GM18517 (cell line): ENCODE data around the gene SLC8A3.
A peak's percentile ranks its signal among the peaks of the same experiment; 100 is the strongest.

ENCODE experiments used
- ATAC-seq: cut with Tn5 transposase; IDR thresholded peaks from one replicate; pipeline ENCODE4 v1.9.1; 2021; ENCODE audit warnings: mild to moderate bottlenecking, moderate library complexity; ENCODE audit not compliant: unreplicated experiment

The SLC8A3 gene

DNA sequence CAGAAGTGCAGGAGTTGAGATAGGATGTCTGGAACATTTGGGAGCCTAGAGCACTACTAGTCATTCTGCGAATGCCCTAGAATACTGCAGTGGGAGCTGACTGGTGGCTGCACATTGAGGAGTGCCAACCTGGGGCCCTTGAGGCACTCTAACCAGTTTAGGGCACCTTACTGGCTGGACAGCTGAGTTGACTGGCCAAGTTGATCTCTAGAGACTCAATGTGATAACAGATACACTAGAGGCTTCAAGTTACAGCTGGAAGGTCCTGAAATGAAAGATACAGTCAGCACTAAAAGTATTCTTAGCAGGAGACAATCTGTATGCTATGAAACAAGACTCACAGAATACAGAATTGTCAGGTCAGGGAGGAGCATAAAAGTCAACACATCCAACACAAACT is 8.0 kb downstream of the SLC8A3 start:
- no peak for ATAC-seq

DNA sequence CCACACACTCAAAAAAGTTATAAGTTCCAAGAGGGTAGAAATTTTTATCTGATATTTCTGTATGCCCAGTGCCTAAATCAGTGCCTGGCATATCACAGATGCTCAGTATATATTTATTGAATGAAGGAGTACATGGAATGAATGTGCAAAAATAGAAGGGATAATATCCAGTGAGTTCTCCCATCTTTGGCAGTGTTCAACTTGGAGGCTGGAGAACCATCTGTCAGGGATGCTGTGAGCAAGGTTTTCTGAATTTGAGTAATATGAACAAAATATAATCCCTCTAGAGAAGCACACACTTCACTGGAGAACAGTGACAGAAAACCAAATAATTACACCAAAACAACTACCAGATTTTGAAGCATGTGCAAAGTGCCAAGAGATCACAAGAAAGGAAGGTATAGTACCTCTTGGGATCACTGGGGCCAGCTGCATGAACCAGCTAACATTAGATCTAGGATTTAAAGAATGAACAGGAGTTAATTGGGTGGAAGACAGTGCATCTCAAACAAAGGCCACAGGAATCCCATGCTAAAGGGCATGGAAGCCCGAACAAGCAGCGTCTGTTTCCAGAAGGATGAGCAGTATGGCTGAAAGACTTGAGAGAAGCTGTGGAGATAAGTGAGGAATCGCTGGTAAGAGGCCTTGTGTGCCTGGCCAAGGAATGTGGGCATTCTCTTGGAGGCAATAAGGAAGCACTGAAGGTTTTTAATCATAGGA is 11.5 kb downstream of the SLC8A3 start:
- ATAC-seq, result no peak

DNA sequence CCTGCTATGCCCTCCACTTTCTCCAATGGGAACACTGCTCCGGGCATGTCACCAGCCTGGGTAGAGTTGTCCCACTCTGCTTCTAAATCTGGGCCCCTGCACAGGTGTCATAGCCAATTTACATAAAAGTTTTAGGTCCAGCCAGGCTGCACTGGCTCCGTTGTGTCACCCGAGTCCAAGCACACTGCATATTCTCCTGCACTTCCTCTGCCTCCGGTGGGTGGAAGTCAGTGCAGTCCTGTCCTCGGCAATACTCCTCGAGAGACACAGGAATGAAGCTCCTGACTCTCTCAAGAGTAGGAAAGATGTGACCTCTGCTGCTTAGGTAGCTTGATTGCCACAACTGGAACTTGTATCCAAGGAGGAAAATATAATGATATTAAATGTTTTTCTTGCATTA is 15.2 kb downstream of the SLC8A3 start:
- no peak for ATAC-seq

DNA sequence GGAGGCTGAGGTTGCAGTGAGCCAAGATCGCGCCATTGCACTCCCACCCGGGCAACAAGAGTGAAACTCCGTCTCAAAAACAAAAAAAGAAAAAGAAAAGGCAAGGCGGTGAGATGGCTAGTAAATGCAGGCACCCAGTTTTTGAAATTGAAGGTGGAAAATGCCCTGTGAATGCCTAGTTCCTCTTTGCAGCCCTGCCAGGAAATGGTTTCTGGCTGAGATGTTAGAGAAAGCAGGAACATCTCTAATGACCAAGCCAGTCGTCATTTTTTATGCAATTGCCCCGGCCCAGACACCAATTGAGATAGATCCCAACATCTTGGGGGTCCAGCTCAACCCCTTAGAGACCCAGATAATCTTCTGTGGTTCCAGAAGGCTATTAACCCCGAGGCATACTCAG is 17.0 kb downstream of the SLC8A3 start:
- ATAC-seq, result no peak

DNA sequence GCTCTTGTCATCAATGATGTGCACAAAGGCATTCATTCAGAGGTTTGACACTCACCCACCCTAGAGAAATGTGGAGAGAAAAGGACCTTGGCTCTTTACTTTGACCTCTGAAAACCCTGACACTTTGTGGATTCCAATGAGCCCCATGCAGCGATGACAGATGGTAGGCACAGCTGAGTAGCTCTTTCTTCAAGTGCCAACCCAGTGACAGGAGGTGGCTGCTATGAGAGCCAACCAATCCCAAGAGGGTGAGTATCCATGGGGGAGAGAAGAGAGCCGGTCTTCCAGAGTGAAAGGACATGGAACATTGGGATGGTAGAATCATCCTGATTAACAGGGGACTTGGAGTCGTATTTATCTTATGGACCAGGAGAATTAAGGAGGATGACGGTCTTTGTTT is 17.8 kb downstream of the SLC8A3 start:
- no peak for ATAC-seq

DNA sequence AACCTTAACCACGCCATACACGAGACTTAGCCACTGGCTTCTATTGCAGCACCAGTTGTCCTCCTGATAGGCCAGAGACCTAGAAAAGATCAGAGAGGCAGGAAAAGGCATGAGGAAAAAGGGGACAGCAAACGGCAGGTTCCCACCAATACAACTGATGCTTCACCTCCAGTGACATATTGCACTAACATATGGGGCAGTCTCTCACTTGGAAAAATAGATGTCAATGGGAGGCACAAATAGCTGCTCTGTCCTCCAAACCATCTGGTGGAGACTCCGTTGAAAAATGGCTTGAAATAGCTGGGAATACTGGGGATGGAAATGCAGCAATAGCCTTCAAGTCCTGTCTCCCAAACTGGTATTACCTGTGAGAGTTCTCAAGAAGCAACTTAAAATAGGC is 20.3 kb downstream of the SLC8A3 start:
- ATAC-seq, result no peak

DNA sequence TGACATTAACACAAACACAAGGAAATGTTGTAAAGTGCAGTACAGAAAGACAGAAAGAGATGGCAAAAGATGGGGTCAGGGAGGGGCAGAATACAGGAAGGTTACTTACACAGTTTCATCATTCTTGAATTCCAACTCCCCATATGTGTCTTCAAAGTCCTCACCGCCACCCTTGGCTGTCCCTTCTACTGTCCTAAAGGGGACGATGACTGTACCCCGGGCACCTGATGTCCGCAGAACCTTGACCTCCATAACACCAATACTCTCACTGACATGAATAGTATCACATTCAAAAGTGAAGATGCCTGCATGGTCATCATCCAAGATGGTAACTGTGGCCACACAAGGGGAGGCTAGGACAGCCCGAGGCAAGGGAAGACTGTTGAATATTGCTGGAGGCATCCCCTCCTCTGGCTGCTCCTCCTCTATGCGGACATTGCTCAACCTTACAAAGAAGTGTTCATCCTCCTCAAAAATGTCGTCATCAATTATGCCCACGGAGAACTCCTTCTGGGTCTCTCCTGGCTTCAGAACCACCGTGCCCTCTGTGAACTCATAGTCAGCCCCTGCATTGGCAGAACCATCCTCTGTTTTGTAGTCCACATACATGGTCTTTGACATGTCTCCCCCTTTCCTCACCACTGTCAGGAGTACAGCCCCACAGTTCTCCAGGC is 22.1 kb downstream of the SLC8A3 start:
- no peak for ATAC-seq

DNA sequence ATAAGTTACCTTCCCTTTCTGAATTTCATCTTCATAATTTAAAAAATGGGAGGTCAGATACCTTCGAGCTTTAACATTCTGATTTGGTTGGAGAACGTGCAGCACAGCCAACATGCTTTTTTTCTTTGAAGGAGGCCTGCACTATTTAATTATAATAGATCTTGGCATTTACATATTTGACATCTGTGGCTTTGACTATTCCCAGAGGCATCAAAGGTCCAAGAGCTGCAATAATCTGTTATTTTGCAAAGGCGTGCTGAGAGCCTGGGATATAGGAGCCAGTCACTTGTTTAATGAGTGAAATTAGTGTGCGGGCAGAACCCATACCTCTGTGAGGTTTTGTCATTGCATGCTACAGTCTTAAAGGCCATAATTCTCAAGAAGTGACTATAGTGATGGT is 26.4 kb downstream of the SLC8A3 start:
- no peak for ATAC-seq

DNA sequence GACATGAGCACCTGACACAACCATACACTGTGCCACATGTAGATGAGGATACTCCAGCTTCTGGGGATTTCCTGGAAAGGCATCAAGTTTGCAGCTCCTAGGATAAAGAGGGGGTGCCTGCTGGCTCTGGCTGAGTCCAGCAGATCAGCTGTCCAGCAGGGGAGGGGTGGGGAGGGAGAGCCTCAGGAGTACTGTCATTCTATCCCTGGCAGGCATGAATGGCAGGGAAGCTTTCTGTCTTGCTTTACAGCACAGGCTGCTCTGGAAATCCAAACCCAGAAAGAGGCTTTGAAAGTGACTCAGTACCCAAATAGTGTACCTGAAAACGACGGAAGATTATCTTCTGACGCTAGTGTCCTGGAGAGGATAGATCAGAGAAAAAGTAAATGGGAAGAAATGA is 32.2 kb downstream of the SLC8A3 start:
- ATAC-seq, result no peak

DNA sequence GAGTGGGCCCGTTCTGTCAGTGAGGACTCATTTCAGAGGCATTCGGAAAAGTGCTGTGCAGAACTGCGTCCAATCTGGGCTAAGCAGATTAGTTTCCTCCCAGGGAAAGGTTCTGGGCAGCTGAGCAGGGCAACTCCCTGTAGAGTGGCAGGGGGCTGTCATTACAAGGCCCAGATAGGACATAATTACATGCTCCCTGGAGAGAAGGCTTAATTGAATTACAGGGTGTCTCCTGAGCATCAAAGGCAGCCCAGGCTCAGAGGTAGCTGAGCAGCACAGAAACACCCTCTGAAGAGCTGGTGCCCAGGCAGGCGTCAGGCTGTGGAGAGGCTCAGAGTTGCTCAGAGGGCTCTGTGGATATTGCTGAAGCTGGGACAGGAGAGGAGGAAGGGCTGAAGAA is 36.0 kb downstream of the SLC8A3 start:
- ATAC-seq, result no peak

DNA sequence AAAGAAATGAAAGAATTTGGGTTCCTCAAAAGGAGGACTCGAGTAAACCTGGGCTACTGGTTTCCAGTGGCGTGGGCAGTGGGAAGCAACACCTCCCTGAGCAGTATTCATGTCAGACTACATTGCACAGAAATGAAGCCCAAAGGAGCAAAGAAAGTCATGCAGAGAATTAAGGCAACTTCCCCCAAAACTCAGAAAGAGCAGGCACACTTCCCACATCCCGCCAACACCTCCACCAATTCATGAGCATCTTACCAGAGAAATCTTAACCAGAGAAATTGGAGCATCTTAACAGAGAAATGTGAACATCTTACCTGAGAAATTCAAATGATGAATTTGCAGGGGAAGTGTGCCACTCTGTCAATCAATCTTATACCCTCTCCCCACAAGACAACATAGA is 36.7 kb downstream of the SLC8A3 start:
- ATAC-seq, result no peak

DNA sequence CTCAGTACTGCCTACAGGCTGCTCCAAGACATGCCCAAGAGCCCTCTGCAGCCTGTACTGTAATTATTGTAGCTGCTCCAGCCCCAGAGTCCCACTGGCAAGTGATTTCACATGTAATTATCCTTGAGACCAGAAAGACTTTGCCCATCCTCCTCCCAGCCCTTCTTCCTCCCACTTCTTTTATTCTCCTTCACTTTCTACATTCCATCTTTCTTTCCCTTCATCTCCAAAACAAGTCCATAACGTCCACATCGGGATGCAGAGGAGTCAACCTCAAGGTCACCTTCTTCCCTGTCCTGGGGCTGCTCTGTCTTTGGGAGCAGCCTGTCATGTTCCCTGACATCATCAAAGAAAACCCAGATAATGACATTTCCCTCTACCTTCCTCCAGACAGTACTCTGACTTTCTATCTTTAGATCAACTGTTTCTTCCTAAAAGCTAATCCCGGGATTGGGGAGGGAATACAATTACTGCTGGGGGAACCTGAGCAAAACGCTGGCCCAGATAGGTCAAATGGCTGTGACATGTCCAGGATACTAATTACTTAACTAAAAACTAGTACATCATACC is 39.1 kb downstream of the SLC8A3 start:
- ATAC-seq, result no peak

DNA sequence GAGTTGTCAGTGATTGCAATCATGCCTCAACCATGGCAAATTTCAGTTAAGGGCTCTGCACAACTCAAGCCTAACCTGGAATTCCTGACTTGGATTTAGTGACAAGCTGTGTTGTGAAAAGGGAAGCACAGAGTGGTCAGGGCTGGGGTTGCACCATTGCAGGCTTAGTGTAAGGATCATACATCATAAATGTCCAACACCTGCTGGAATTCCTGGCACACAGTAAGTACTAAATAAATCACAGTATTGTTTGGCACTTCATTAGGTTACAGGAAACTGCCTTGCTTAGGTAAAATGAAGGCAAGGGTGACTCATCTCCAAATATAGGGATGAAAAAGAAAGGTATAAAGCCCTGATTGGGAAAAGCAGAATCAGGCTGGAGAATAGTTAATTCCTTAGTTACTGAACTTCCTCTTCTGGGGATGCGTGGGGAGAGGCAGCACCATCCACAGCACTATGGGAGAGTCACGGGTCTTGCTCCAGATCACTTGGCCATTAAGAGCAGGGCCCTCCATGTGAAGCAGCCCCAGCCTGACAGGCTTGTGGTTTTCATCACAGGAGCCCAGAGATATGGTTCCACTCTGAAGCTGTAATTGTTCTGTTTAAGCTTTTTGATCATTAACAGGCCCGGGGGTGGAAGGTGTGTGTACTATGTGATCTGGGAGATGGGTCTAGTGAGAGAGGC is 39.7 kb downstream of the SLC8A3 start:
- no peak for ATAC-seq

DNA sequence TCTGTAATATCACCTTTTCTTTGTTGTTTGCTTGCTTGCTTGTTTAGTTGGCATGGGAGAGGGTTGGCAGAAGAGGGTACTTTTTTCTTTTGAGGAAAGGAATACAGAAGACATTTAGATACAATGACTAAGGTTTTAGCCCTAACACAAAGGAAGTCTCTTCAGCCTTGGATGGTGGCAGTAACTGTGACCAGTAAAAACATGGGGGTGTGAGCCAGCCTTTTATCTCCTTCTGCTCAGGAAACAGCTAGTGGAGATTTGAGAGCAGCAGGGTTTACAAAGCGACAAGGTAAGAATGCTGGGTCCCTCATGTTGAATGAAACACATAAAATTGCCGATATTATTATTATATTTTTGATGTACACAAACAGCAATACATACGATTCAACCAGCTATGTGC is 40.4 kb downstream of the SLC8A3 start:
- no peak for ATAC-seq

DNA sequence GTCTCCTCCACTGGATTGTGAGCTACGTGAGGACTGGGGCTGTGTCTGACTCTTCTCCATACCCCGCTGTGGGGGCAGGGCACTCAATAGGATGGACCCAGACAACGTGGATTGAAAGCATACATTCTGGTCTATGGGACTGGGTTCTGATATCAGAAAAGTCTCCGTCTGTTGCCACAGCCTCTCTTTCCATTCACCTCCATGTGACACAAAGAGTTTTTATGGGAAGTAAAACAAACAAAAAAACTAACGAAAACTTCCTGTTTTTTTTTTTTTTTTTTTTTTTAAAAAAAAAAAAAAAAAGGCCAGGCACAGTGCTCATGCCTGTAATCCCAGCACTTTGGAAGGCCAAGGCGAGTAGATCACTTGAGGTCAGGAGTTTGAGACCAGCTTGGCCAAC is 44.7 kb downstream of the SLC8A3 start:
- ATAC-seq, result no peak

DNA sequence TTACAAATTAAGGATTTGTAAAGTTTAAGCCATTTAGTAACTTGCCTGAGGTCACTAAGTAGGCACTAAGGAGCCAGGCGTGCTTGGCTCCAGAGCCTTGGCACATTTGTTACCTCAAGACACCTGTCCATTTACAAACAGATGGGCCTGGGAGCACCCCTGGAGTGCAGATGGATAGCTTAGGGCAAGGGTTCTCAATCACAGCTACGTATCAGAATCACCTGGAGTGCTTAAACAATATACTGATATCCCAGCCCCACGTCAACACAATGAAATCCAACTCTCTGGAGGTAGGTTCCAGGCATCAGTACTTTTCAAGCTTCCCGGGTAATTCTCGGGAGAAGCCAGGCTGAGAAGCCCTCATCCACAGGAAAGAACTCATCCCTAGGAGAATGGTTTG is 45.4 kb downstream of the SLC8A3 start:
- no peak for ATAC-seq

DNA sequence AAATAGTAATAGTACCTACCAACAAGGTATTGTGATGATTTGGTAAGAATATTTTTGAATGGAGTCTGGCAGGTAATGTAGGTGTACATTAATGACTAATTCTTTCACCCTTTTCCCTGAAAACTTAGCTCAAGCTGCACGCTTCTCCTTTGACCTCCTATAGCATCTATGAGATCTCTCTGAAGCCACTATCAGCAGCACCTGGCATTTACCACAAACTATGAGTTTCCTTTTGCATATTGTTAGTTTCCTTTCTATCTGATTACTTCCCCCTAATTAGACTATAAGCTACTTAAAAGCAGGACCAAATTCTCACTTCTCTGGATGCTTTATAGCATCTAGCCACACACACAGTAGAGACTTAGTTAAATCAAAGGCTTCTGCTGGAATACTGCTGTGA is 48.1 kb downstream of the SLC8A3 start:
- peak; percentile 56 for ATAC-seq

DNA sequence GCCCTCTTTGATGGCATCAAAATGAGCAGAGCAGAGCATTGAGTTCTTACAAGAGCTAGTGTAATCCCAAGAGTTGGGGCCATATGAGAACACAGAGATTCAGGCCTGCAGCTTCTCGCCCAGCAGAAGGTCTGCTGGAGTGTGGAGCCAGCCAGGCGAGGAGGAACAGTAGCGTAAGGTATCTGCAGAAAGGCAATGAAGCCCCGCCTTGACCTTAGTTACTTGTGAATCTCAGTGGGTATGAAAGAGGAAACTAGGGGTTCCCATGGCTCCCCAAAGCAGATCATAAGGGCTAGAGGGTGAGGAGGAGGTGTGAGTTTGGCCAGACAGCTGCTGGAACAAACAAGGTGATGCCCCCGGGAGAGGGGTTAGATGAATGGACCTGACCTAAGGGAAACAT is 49.4 kb downstream of the SLC8A3 start:
- no peak for ATAC-seq

DNA sequence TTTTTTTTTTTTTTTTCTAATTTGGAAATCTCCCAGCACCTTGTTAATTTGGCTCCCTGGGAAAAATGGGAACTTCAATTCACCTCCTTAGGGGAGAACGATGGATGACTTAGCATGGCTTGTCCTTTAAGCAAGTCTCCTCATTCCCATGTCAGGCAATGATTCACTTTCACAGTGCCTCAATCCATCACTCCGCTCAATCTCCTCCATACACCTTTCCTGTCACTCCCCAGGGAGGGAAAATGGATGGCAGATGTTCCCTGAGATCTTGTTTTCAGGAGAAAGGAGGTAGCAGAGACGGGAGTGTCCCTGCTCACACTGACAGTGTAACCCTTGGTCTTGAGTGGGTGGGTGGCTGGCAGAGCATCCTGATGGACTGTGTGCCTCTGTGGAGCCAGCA is 51.0 kb downstream of the SLC8A3 start:
- no peak for ATAC-seq

DNA sequence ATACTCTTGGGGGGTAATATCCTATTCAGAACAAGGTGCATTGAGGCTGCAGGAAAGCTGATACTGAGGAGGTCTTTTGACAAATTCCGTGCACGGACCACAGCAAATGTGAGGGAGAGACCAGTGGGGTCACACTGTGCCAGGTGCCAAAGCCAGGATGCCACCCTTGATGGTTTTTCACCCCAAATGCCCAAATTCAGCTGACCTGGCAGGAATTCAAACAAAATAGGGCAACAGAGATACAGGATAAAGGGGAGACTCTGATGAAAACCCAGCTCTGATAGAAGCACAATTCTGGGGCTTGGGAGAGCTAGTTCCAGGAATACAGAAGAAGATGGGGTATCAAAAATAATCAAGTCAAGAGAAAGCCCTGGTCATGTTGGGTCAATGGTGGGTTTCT is 55.3 kb downstream of the SLC8A3 start:
- ATAC-seq, result no peak

DNA sequence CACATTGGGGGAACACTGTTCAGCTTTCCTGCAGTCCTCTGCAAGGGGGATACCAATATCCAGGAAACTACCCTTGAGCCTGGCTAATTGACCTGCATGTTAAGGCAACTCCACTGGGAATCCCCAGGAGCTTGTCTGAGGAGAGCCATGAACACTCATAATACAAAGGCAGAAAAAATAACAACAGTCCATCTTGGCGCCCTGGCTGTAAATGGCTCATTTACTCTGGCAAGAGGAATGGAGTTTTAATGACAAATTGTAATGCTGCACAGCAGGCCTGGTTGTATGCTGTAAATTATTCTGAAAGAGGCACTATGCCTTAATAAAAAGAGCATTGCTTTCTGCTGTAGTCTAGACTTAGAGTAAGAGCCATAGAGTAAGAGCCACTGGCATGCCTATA is 58.3 kb downstream of the SLC8A3 start:
- ATAC-seq, result no peak

DNA sequence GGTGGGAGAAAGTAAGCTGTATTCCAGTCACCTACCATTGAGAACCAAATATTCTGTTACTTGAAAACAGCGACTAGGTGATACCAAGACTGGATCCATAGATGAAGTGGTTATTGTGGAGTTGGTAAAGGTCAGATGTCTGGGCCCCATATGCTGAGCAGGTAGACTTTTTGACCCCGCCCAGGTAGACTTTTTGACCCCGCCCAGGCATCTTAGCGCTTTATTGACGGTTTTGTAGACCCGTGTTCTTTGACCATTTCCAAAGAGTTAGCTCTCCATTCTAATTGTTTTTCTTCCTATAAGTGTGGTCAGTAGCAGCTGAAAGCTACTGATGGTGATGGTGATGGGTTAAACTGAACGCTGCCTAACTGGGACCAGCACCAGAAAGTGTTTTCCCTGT is 61.6 kb downstream of the SLC8A3 start:
- no peak for ATAC-seq
